NCI-H526 (cell line): ENCODE measurements around the gene MCM3AP.
"Not testable (repeated sequence)": the region's sequence is repeated elsewhere in the genome, so short reads cannot be mapped to it uniquely, and the experiment has no call there.

Source experiments
- DNase-seq, 2 experiments: peaks; one replicate each; lab custom pipeline; 2025; lab: John Stamatoyannopoulos, UW

Gene MCM3AP

DNA sequence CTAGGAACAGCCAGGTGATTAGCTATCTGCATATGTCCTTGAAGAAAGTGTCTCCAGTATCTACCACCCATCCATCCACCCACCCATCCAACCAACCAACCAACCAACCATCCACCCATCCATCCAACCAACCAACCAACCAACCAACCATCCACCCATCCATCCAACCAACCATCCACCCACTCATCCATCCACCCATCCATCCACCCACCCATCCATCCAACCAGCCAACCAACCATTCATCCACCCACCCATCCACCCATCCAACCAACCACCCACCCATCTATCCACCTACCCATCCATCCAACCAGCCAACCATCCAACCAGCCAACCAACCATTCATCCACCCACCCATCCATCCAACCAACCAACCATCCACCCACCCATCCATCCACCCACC lies 26.2 kb upstream of the MCM3AP start:
- DNase-seq = no peak

DNA sequence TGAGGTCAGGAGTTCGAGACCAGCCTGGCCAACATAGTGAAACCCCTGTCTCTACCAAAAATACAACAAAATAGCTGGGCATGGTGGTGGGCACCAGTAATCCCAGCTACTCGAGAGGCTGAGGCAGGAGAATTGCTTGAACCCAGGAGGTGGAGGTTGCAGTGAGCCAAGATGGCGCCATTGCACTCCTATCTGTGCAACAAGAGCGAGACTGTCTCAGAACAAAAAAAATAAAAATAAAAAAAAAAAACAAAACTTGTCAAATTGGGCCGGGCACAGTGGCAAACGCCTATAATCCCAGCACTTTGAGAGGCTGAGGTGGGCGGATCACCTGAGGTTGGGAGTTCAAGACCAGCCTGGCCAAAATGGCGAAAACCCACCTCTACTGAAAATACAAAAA lies 24.8 kb upstream of the MCM3AP start:
- not testable (repeated sequence) for DNase-seq

DNA sequence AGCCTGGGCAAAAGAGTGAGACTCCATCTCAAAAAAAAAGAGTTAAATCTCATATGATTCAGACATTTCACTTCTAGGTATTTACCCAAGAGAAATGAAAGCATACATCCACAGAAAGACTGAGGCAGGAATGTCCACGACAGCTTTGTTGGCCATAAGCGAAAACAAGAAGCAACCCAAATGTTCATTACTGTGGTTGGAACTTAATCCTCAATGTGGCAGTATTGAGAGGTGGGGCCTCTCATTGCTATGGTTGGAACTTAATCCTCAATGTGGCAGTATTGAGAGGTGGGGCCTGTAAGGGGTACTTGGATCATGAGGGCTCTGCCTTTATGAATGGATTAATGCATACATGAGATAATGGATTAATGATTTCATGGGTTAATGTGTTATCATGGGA lies 23.0 kb upstream of the MCM3AP start:
- no peak for DNase-seq

DNA sequence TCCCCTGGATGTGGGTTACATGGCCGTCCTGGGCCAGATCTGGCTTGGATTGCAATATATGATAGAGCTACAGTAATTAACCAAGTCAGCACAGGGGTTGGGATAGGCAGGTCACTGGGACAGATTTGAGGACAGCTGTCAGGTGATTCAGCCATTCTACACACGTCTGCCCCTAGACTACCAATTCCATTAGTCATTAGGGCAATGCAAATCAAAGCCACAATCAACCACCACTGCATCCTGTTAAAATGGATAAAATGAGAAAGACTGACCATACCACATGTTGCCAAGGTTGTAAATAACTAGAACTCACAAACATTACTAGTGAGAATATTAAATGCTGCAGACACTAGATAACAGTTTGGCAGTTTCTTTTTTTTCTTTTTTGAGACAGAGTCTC lies 22.2 kb upstream of the MCM3AP start:
- no peak for DNase-seq

DNA sequence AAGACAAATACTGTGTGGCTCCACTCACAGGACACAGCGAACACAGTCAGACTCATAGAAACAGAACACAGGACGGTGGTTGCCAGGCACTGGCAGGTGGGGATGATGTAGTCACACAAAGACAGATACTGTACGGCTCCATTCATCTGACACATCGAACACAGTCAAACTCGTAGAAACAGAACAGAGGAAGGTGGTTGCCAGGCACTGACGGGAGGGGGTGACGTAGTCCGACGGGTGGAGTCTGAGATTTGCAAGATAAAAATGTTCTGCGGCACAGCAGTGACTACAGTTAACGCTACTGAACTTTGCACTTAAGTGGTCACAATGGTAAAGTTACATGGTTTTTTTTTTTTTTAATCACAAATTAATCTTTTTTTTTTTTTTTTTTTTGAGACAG lies 19.5 kb upstream of the MCM3AP start:
- no peak for DNase-seq

DNA sequence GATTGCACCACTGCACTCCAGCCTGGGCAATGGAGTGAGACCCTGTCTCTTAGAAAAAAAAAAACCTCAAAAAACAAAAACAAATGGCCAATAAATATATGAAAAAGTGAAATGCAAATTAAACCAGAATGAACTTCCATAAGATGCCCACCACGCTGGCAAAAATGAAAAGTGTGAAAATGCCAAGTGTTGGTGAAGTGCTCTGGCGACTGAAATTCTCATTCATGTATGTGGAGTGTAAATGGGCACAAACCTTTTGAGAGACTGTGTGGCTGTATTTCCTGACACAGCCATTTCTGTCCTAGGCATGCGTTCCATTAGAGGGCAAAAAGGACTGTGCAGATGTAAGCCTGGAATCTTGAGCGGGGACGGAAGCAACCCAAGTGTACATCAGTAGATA lies 19.0 kb upstream of the MCM3AP start:
- no peak for DNase-seq

DNA sequence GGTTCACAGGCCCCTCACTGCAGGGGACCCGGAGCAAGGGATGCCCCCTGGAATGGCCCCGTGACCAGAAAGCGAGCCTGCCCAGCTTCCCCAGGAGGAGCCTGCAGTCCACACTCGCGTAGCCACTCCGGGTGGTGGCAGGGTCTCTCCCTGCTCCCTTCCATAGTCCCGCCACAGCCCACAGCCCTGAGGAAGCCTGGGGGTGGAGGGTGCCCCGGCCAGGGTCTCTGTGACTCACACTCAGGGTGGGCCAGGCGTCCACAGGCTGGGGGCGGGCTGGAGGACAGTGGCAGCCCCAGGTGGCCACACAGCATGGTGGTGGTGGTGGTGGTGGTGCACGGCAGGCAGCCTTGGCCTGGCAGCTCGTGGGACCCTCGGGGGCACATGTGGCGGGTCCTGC lies 16.3 kb upstream of the MCM3AP start:
- no peak for DNase-seq

DNA sequence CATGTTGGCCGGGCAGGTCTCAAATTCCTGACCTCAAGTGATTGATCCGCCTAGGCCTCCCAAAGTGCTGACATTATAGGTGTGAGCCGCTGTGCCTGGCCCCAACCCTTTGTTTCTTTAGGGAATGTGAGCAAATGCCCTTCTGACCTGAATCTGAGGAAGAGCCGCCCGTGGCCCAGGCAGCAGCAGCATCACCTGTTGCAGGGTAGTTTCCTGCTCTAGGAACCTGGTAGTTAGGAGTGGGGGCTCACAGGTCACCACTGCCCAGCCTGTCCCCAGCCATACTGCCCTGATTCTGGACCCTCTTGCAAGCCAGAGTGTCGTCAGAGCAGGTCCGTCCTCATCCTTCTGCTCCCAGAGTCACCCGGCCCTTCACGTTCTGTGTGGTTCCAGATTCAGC lies 13.8 kb upstream of the MCM3AP start:
- DNase-seq = no peak

DNA sequence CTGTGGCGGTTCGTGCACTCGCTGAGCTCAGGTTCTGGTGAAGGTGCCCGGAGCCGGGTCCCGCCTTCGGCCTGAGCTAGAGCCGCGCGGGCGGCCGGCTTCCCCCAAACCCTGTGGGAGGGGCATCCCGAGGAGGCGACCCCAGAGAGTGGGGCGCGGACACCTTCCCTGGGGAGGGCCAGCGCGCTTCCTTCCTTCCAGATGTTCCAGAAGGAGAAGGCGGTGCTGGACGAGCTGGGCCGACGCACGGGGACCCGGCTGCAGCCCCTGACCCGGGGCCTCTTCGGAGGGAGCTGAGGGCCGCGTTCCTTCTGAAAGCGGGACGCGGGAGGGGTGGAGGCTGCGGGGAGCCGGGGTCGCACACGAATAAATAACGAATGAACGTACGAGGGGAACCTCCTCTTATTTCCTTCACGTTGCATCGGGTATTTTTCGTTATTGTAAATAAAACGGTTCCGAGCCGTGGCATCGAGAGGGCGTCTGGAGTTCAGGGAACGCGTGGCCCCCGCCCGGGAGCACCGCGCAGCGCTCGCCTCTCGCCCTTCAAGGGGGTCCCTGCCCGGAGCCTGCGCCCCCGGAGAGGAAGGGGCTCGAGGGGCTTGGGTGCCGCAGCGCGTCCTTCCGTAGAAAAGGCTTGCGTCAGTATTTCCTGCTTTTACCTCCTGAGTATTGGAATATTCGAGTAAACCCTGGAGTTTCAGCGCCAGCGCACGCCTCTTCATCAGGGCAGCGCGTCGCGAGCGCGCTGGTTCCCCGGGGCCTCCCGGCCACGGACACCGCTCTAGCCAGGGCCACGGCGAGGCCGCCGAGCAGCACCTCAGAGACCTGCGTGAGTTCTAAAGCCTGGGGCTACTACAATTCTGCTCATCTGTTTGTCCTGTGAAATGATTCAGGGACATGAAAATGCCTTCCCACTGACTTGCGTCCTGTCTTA lies 12.2 kb upstream of the MCM3AP start:
- peak in 1 of 2 experiments; percentile 47 for DNase-seq

DNA sequence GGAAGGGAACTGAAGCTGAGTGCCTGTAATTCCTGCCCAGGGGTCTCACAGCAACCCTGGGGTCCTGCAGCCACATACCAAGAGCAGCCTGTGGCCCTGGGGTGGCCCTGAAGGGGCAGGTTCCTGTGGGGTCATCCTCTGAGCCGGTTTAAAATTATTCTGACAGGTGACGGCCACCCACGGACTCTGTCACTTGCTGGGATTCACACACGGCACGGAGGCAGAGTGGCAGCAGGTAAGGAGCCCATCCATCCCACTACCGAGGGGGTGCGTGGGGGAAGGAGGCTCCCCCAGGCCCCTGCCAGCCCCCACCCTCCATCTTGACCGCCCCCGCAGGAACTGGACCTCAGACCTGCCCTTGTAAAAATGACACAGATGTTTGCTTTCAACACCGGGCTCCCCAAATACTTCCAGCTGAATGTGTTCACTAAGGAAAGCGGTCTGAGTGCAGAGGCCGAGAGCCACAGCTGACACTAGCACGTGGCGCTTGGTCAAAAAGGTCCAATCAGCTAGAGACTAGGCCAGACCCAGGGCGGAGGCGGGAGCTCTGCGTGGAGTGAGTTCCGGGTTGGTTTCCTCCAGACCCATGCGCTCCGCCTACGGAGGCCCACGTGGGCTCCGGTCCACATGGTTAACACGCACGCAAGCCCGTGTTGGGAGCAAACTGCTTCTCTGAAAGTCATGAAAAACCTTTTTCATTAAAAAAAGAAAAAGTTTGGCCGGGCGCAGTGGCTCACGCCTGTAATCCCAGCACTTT lies 10.8 kb upstream of the MCM3AP start:
- DNase-seq = peak; percentile 50 to 74

DNA sequence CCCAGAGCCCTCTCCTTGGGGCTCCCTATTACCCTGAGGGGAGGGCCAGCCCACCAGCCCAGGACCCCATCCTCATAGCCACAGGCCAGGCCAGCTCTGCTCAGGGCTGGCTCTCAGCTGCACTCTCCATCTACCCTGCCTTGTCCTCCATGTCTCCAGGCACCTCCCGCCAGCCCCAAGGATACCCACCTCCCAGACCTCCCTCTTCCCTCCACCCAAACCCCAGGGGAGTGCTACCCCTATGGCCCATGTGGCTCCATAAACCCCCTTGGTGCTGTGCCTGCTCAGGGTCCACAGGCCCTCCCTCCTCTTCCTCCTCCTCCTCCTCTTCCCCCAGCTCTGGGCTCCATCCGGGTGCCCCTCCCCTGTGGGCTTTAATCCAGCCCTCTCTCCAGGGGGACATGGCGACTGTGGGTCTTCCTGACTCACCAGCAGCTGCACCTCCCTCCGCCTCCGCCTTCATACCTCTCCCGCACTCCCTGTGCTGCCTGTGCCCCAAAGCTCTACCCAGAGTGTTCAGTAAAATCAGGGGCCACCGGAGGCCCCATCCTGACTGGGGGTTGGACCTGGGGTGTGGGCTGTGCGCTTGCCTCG lies 9.9 kb upstream of the MCM3AP start:
- DNase-seq = no peak

DNA sequence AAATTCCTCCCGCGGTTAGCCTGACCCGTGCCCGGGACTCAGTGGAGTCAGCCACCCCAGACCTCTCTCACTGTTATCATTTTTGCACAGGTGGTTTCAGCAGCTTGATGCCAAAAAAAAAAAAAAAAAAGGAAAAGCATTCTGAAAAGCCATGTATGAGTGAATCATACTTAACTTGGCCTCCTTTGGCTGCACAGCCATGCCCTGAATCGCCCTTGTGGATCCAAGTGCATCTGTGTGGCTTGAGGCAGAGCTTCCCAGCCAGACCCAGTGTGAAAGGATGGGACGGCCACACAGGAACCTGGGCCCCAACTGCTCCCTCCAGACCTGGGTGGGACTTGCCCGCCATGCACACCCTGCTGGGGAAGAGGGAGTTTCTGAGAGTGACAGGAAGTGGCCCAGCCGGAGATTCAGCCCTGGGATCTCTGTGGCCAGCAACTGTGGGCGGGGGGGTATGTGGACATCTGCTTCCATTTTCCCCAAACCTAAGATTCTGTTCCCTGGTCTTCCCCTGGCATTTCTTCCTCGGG lies 9.3 kb upstream of the MCM3AP start:
- DNase-seq = no peak

DNA sequence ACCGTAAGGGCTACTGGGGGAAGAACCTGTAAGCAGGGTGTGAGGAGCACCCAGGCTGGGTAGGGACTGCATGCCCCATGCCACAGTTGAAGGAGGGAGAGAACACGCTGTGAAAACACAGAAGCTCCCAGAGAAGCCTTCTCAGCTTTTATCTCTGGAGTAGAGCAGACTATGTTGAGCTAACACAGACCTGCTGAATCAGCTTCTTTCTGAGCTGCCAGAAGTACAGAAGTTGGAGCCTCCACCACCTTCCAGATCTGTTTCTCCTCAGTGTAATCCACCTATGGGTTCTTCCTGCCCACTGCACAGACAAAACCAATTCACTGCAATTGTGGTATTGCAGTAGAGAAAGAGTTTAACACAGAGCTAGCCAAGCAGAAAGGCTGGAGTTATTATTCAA lies 6.2 kb upstream of the MCM3AP start:
- DNase-seq = no peak

DNA sequence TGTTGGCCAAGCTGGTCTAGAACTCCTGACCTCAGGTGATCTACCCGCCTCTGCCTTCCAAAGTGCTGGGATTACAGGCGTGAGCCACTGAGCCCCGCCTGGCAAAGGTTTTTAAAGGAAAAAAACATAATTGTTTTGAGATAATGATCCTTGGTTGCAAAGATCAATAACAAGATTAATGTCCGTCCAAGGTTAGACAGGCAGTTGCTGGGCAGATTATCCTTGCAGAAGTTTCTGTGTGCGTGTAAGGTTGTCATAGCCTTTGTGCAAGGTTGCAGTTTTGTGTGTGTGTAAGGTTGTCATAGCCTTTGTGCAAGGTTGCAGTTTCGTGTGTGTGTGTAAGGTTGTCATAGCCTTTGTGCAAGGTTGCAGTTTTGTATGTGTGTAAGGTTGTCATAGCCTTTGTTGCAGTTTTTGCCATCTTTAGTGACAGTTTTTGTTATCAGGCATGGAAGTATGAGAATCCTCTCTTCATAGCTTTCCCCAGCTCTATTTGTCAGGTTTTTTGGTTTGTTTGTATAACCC lies 4.3 kb upstream of the MCM3AP start:
- DNase-seq = no peak

DNA sequence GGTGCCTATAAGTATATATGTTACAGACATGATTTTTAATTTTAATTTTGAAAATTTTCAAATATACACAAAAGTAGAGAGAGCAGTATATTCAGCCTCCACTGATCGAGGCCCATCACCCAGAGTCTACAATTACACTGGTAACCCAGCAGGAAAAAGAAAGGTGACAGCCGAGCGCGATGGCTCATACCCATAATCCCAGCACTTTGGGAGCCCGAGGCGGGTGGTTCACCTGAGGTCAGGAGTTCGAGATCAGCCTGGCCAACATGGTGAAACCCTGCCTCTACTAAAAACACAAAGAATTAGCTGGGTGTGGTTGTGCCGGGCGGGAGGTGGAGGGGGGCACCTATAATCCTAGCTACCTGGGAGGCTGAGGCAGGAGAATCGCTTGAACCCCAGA lies 2.1 kb upstream of the MCM3AP start:
- no peak for DNase-seq

DNA sequence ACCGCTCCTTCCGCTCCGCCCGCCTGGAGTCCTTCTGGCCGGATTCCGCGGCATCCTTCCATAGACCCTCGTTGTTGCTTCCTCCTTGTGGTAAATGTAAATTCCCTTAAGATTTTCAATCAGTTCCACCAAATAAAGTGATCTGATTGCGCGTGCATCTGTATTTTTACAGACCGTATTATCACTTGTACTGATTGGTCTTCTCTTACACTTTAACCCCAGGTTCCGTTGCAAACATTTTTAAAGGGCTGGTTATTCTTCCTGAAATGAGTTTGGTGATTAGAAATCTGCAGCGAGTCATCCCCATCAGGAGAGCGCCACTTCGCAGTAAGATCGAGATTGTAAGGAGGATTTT lies 1.2 kb upstream of the MCM3AP start:
- no peak for DNase-seq

DNA sequence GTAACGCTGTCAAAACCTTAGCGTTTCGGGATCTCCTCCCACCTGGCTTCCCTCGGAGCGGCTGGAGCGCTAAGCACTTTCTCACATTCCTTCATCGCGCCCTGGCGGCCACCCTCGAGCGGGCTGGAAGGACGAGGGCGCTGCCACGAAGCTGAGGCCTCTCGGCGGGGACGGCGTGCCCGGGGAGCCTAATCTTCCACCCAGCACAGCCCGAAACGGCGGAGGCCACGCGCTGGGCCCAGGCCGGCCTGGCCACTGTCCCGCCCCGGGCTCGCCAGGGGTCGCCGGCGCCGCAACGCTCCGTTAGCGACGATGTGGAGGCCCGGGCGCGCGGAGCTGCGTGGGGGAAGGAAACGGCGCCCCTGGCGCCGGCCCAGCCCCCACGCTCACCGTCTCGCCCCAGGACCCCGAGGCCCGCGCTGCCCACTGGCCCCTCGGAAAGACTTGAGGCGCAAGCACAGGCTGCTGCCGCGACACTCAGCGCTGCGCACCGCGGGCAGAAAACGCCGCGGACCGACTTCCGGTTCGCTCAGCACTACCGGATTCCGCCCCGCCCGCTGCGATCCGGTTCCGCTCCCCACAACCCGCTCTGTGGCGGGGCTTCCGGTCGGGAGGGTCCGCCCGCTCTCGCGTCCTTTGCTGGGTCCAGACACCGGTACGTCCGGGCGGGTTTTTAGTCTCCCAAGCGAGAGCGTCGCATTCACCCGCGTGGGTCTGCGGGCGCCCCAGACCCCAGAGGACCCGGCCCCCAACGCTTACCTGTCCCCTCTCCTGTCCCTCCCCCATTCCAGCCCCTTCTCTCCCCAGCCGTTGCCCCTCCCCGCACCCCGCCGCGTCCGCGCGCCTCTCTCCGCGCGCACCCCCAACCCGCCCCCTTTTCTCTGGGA lies 593 bp upstream of the MCM3AP start, which contains the start of gene YBEY:
Gene YBEY, plus strand, starts transcription at position 582 of the 887 bp plus-strand sequence. CDS start 572 bp downstream, outside the sequence.
- DNase-seq = peak; percentile 80 to 97

DNA sequence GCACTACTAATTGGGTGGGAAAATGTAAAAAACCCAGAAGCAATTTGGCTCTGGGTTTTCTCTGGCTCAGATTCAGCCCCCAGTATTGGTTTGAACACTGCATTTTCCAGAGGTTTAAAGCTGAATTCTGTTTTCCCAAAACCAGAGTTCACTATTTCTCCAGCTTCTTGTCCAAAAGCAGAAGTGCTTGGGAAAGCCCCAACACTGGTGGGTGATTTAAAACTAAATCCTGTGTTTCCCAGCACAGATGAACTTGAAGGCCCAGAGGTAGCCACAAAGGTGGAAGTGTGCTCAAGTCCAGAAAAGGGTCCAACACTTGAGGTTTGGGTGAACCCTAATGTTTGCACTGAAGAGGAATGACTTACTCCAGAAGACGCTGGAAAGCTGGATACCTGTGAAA lies 678 bp downstream of the MCM3AP start:
- DNase-seq = no peak

DNA sequence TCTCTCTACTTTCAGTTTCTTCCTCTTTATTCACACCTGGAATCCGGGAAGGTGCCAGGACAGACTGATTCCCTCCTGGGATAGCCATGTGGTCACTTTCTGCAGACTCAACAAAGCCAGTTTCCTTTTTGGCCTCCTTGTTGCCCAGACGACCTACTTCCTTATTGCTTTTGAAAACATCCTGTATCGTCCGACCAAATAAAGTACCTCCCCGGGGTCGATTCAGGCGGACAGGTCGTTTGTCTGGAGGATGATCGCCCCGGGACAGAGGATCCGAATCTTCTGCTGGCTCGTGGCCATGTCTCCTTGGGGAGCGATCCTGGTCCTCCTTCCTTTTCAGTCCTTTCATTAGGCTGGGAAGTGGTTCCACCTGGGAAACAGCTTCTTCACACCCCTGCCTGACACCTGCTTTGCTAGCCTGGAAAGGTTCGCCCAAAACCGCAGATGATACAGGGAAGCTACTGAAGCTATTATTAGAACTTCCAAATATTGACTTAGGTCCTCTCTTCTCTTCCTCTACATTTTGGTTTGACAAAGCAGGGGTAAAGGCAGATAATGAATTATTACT lies 1.2 kb downstream of the MCM3AP start:
- DNase-seq = peak; percentile 6 to 19

DNA sequence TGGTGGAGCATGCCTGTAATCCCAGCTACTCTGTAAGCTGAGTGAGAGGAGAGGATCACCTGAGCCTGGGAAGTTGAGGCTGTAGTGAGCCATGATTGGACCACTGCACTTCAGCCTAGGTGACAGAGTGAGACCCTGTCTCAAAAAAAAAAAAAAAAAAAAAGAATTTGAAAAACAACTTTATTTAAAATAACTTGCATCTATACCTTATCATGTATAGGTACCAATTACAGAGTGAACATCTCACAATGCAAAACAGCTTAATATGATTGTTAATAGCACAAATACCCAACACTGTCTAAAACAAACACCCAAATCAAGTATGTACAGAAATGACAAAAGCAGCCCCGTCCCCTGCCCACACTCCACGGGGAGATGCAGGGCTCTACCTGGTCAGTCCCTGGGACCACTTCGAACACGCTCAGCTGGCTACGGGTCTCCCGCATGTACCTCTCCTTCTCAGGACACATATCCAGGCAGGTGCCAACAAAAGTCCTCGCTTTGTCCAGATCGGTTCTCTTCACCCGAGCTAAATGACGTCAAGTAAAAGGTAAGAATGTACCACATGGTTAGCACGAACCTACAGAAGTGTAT lies 10.5 kb downstream of the MCM3AP start:
- DNase-seq = no peak

DNA sequence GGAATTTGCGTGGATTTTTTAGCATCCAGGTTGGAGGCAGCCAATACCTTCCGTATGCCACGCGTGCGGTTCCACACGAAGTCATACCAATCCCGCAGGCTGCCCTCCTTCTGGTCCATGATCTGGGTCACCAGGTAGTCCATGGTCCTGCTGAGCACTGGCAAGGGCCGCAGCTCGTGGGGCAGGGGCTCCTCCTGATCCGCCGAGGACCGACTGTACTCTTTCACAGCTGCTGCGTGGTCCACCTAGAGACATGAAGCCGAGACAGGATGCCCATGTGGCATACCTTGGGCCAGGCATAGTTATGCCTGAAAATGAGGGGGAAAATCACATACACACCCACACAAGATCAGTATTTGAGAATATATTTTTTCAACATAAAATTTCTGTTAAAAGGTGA lies 12.1 kb downstream of the MCM3AP start:
- DNase-seq = no peak
